ENCODE results near the gene SINHCAF.

- no peak for TF ChIP-seq CTCF (IDR thresholded peaks at IDR 0.05)
- peak in 1 of 2 donors; percentile 34 for TF ChIP-seq POLR2AphosphoS5 (IDR thresholded peaks at IDR 0.05)
- TF ChIP-seq EP300 (IDR thresholded peaks at IDR 0.05), result no peak
Observed at GRCh38 chr12:31323391-31324115, 2.4 kb downstream of the SINHCAF start.

Data from esophagus muscularis mucosa (tissue), 4 donors.